ENCODE results near the gene CRADD.

DNA sequence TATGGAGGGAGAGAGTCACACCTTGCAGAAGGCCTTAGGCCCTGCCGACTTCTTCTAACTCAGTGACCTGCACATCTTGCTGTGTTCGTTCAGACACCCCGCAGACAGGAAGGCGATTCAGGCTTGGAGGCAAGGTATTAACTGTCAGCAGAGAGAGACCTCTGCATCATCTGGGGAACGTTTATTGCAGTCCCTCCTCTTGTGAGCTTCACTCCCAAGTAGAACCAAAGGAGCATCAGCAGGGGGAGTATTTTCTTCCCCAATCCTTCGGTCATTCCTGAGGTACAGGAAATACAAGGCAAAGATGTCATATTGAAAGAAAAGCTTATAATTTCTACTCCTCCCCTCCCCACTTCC, 217.9 kb downstream of the CRADD start:
- TF ChIP-seq RAD21 (IDR thresholded peaks at IDR 0.05; ENCODE audit: low read depth) (no peak), YY1 (IDR thresholded peaks at IDR 0.05; ENCODE audit: low read depth) (no peak), CREB1 (IDR thresholded peaks at IDR 0.05; ENCODE audit: low read depth) (no peak), TAF1 (IDR thresholded peaks at IDR 0.05; ENCODE audit: low read depth) (no peak), EP300 (IDR thresholded peaks at IDR 0.05; ENCODE audit: borderline replicate concordance) (no peak), TEAD4 (IDR thresholded peaks at IDR 0.05) (no peak), CEBPB (IDR thresholded peaks at IDR 0.05) (no peak), FOXM1 (IDR thresholded peaks at IDR 0.05; ENCODE audit: borderline replicate concordance, low read depth) (no peak)
- TF ChIP-seq, protein P1, sequence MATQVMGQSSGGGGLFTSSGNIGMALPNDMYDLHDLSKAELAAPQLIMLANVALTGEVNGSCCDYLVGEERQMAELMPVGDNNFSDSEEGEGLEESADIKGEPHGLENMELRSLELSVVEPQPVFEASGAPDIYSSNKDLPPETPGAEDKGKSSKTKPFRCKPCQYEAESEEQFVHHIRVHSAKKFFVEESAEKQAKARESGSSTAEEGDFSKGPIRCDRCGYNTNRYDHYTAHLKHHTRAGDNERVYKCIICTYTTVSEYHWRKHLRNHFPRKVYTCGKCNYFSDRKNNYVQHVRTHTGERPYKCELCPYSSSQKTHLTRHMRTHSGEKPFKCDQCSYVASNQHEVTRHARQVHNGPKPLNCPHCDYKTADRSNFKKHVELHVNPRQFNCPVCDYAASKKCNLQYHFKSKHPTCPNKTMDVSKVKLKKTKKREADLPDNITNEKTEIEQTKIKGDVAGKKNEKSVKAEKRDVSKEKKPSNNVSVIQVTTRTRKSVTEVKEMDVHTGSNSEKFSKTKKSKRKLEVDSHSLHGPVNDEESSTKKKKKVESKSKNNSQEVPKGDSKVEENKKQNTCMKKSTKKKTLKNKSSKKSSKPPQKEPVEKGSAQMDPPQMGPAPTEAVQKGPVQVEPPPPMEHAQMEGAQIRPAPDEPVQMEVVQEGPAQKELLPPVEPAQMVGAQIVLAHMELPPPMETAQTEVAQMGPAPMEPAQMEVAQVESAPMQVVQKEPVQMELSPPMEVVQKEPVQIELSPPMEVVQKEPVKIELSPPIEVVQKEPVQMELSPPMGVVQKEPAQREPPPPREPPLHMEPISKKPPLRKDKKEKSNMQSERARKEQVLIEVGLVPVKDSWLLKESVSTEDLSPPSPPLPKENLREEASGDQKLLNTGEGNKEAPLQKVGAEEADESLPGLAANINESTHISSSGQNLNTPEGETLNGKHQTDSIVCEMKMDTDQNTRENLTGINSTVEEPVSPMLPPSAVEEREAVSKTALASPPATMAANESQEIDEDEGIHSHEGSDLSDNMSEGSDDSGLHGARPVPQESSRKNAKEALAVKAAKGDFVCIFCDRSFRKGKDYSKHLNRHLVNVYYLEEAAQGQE (IDR thresholded peaks at IDR 0.05; ENCODE audit: low read depth): no peak
- TF ChIP-seq, protein P2, sequence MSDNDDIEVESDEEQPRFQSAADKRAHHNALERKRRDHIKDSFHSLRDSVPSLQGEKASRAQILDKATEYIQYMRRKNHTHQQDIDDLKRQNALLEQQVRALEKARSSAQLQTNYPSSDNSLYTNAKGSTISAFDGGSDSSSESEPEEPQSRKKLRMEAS (IDR thresholded peaks at IDR 0.05): no peak
